Neuronal stem cell (in vitro differentiated cells): ENCODE results near the gene PCSK2.

Source experiments
- DNase-seq: peaks from one replicate; pipeline ENCODE4 v3.0.0-alpha.2; 2013; ENCODE audit warnings: low spot score
- H2AFZ ChIP-seq: one replicate; pipeline ENCODE4 v1.6.1; 2013; ENCODE audit warnings: mild to moderate bottlenecking, low read length, inconsistent platforms
- H2AK5ac ChIP-seq: 2 replicates; pipeline ENCODE4 v1.6.1; 2013; ENCODE audit warnings: low read depth, mild to moderate bottlenecking, inconsistent platforms, low read length, moderate library complexity, mixed read lengths
- H2BK120ac ChIP-seq: 2 replicates; pipeline ENCODE4 v1.6.1; 2013; ENCODE audit warnings: low read depth, mild to moderate bottlenecking, inconsistent platforms, low read length, moderate library complexity, mixed read lengths
- H2BK12ac ChIP-seq: one replicate; pipeline ENCODE4 v1.6.1; 2013; ENCODE audit warnings: low read length, inconsistent platforms
- H2BK15ac ChIP-seq: 2 replicates; pipeline ENCODE4 v1.6.1; 2013; ENCODE audit warnings: mild to moderate bottlenecking, low read length, inconsistent platforms, mixed read lengths
- H2BK5ac ChIP-seq: one replicate; pipeline ENCODE4 v1.6.1; 2013; ENCODE audit warnings: inconsistent platforms, mild to moderate bottlenecking, low read length, moderate library complexity
- H3K14ac ChIP-seq: one replicate; pipeline ENCODE4 v1.6.1; 2013; ENCODE audit warnings: low read length, inconsistent platforms
- H3K18ac ChIP-seq: 2 replicates; pipeline ENCODE4 v1.6.1; 2013; ENCODE audit warnings: low read length, inconsistent platforms
- H3K23ac ChIP-seq: 2 replicates; pipeline ENCODE4 v1.6.1; 2013; ENCODE audit warnings: low read depth, mild to moderate bottlenecking, mixed read lengths, low read length, inconsistent platforms; ENCODE audit not compliant: poor library complexity
- H3K27ac ChIP-seq: replicated peaks from 3 replicates; pipeline ENCODE4 v1.5.1; 2013; ENCODE audit warnings: low read length, inconsistent platforms
- H3K27me3 ChIP-seq, 3 experiments: 2 replicates each; pipeline ENCODE4 v1.6.1; 2013; ENCODE audit warnings: low read length in 3 of 3, mild to moderate bottlenecking in 2 of 3, inconsistent platforms in 1 of 3, low read depth in 1 of 3, mixed read lengths in 1 of 3, moderate library complexity in 1 of 3; ENCODE audit not compliant: control insufficient read depth in 3 of 3, insufficient read depth in 3 of 3
- H3K36me3 ChIP-seq, 2 donors: replicated peaks in 1 of 2; 2 replicates each; pipeline ENCODE4 v1.6.1; 2013; ENCODE audit warnings: low read length in 2 of 2; ENCODE audit not compliant: control insufficient read depth in 2 of 2, insufficient read depth in 2 of 2
- H3K4ac ChIP-seq: 2 replicates; pipeline ENCODE4 v1.6.1; 2013; ENCODE audit warnings: inconsistent platforms, mild to moderate bottlenecking, low read length, moderate library complexity
- H3K4me1 ChIP-seq, 2 donors: 1 replicate in 1 of 2; 2 replicates in 1 of 2; pipeline ENCODE4 v1.6.1; 2013; ENCODE audit warnings: low read length in 2 of 2, low read depth in 1 of 2; ENCODE audit not compliant: control insufficient read depth in 2 of 2, insufficient read depth in 1 of 2
- H3K4me2 ChIP-seq: one replicate; pipeline ENCODE4 v1.6.1; 2013; ENCODE audit warnings: mild to moderate bottlenecking, low read length, inconsistent platforms; ENCODE audit not compliant: insufficient read depth, poor library complexity, severe bottlenecking
- H3K4me3 ChIP-seq, 2 donors: 2 replicates each; pipeline ENCODE4 v1.5.1; 2013; ENCODE audit warnings: low read length in 2 of 2, mild to moderate bottlenecking in 2 of 2, inconsistent platforms in 1 of 2, moderate library complexity in 1 of 2
- H3K79me1 ChIP-seq: one replicate; pipeline ENCODE4 v1.6.1; 2013; ENCODE audit warnings: low read depth, mild to moderate bottlenecking, inconsistent platforms, low read length, moderate library complexity
- H3K9ac ChIP-seq: one replicate; pipeline ENCODE4 v1.6.1; 2013; ENCODE audit warnings: mild to moderate bottlenecking, low read depth, low read length, inconsistent platforms; ENCODE audit not compliant: poor library complexity
- H3K9me3 ChIP-seq, 2 donors: replicated peaks in 1 of 2; 2 replicates each; pipeline versions ENCODE3 to v1.6.1; 2013; ENCODE audit warnings: low read length in 2 of 2, mild to moderate bottlenecking in 2 of 2, inconsistent platforms in 1 of 2, low read depth in 1 of 2, mixed read lengths in 1 of 2, moderate library complexity in 1 of 2; ENCODE audit not compliant: control insufficient read depth in 2 of 2, insufficient read depth in 1 of 2
- H4K8ac ChIP-seq: one replicate; pipeline ENCODE4 v1.6.1; 2013; ENCODE audit warnings: low read depth, mild to moderate bottlenecking, inconsistent platforms, low read length, moderate library complexity
- H4K91ac ChIP-seq: one replicate; pipeline ENCODE4 v1.6.1; 2013; ENCODE audit warnings: low read length, low read depth, mild to moderate bottlenecking, inconsistent platforms; ENCODE audit not compliant: poor library complexity
- WGBS, 2 donors: extraction: QIAGEN DNeasy Blood & Tissue Kit; methylation state at CpG; one replicate each; pipeline ENCODE4 v1.1.7; 2013; ENCODE audit warnings: missing lambda C conversion rate in 2 of 2, mixed read lengths in 1 of 2; ENCODE audit not compliant: insufficient read length in 2 of 2, insufficient replicate concordance in 1 of 2; ENCODE audit errors: extremely low coverage in 2 of 2; 5-methylcytosine and 5-hydroxymethylcytosine counted together

The PCSK2 gene

GRCh38 chr20:17525650-17526049 lies 298.8 kb downstream of the PCSK2 start:
- no peak overlapping the region for H3K4me3 ChIP-seq
- H3K4me2 ChIP-seq = no peak overlapping the region
- H3K23ac ChIP-seq = no peak overlapping the region
- H3K79me1 ChIP-seq = no peaks in the 10 kb centered on the region
- no peak overlapping the region for H4K91ac ChIP-seq
- no peak overlapping the region for H2BK12ac ChIP-seq
- no peaks in the 10 kb centered on the region for H3K4me1 ChIP-seq
- H3K27me3 ChIP-seq = peaks cover 8 to 90% (median 56%) of the 10 kb centered on the region in 3 experiments
- no peak for DNase-seq
- no peak overlapping the region for H3K18ac ChIP-seq
- H2AFZ ChIP-seq = no peak overlapping the region
- no peak overlapping the region for H2BK5ac ChIP-seq
- no peak overlapping the region for H3K4ac ChIP-seq
- H3K14ac ChIP-seq = no peak overlapping the region
- H3K9ac ChIP-seq = no peak overlapping the region
- H3K27ac ChIP-seq = no peak overlapping the region
- no peak overlapping the region for H2AK5ac ChIP-seq
- peaks cover 2 to 3% of the 10 kb centered on the region in 2 donors for H3K9me3 ChIP-seq
- H2BK15ac ChIP-seq = no peak overlapping the region
- no peaks in the 10 kb centered on the region for H3K36me3 ChIP-seq
- no peak overlapping the region for H2BK120ac ChIP-seq
- H4K8ac ChIP-seq = no peak overlapping the region

- no peak overlapping the region for H2BK12ac ChIP-seq
- peaks cover 2 to 3% of the 10 kb centered on the region in 2 donors for H3K9me3 ChIP-seq
- H4K8ac ChIP-seq = no peak overlapping the region
- H2AFZ ChIP-seq = no peak overlapping the region
- no peak overlapping the region for H3K9ac ChIP-seq
- H2AK5ac ChIP-seq = no peak overlapping the region
- H2BK5ac ChIP-seq = no peak overlapping the region
- no peak overlapping the region for H3K14ac ChIP-seq
- no peaks in the 10 kb centered on the region for H3K36me3 ChIP-seq
- H3K27me3 ChIP-seq = peaks cover 8 to 66% (median 51%) of the 10 kb centered on the region in 3 experiments
- no peak overlapping the region for H3K4me3 ChIP-seq
- no peaks in the 10 kb centered on the region for H3K79me1 ChIP-seq
- no peak overlapping the region for H3K18ac ChIP-seq
- H3K4me1 ChIP-seq = peaks cover 4 to 11% of the 10 kb centered on the region in 2 donors
- no peak for DNase-seq
- H3K4me2 ChIP-seq = no peak overlapping the region
- H2BK15ac ChIP-seq = no peak overlapping the region
- no peak overlapping the region for H3K23ac ChIP-seq
- H3K27ac ChIP-seq = no peak overlapping the region
- H3K4ac ChIP-seq = no peak overlapping the region
- H4K91ac ChIP-seq = no peak overlapping the region
- H2BK120ac ChIP-seq = no peak overlapping the region
These were observed 302.7 kb downstream of the PCSK2 start for GRCh38 chr20:17529586-17529985.

- Histone ChIP-seq H2BK12ac (no peak overlapping the region), H3K36me3 (no peaks in the 10 kb centered on the region), H3K18ac (no peak overlapping the region), H3K27me3 (peaks cover 8 to 61% (median 46%) of the 10 kb centered on the region in 3 experiments), H4K91ac (no peak overlapping the region), H3K27ac (no peak overlapping the region), H3K4me1 (peaks cover 4 to 11% of the 10 kb centered on the region in 2 donors), H3K23ac (no peak overlapping the region), H2BK15ac (no peak overlapping the region), H2BK120ac (no peak overlapping the region), H3K4ac (no peak overlapping the region), H4K8ac (no peak overlapping the region), H2AFZ (no peak overlapping the region), H3K79me1 (no peaks in the 10 kb centered on the region), H3K14ac (no peak overlapping the region), H3K4me2 (no peak overlapping the region), H3K9ac (no peak overlapping the region), H2AK5ac (no peak overlapping the region), H3K9me3 (peaks cover 2 to 3% of the 10 kb centered on the region in 2 donors), H3K4me3 (no peak overlapping the region), H2BK5ac (no peak overlapping the region)
- DNase-seq = no peak
- no CpG with 5 or more reads among the region's 7 CpGs for WGBS, 2 donors
These were observed 303.3 kb downstream of the PCSK2 start for GRCh38 chr20:17530153-17530552.

GRCh38 chr20:17530716-17531664 lies 304.1 kb downstream of the PCSK2 start, which contains the start of gene BFSP1:
Gene BFSP1 (minus strand): TSS chr20:17531379. CDS start chr20:17531329, 50 bp downstream.
- H3K9ac ChIP-seq = peak within 1 kb of the TSS; percentile 65
- no peak within 1 kb of the TSS for H3K4ac ChIP-seq
- peak within 1 kb of the TSS; percentile 71 for H3K4me2 ChIP-seq
- no peaks in the 10 kb centered on the region for H3K36me3 ChIP-seq
- H2BK15ac ChIP-seq = no peak within 1 kb of the TSS
- H3K4me1 ChIP-seq = peaks cover 4 to 11% of the 10 kb centered on the region in 2 donors
- peak; percentile 95 for DNase-seq
- peak within 1 kb of the TSS; percentile 61 for H3K23ac ChIP-seq
- peaks cover 8 to 62% (median 44%) of the 10 kb centered on the region in 3 experiments for H3K27me3 ChIP-seq
- no peak within 1 kb of the TSS for H3K14ac ChIP-seq
- H2AK5ac ChIP-seq = no peak within 1 kb of the TSS
- H2AFZ ChIP-seq = peak within 1 kb of the TSS; percentile 80
- peak within 1 kb of the TSS; percentile 91 for H3K18ac ChIP-seq
- peak within 1 kb of the TSS; percentile 36 to 73 for H3K4me3 ChIP-seq
- H3K9me3 ChIP-seq = peaks cover 2 to 3% of the 10 kb centered on the region in 2 donors
- H3K27ac ChIP-seq = no peak within 1 kb of the TSS
- H2BK120ac ChIP-seq = no peak within 1 kb of the TSS
- H2BK5ac ChIP-seq = no peak within 1 kb of the TSS
- H4K8ac ChIP-seq = no peak within 1 kb of the TSS
- H3K79me1 ChIP-seq = no peaks in the 10 kb centered on the region
- no CpG with 5 or more reads among the region's 111 CpGs for WGBS, 2 donors
- no peak within 1 kb of the TSS for H4K91ac ChIP-seq
- H2BK12ac ChIP-seq = no peak within 1 kb of the TSS
